Measurements from ENCODE around the gene TLL1.

The TLL1 gene

DNA sequence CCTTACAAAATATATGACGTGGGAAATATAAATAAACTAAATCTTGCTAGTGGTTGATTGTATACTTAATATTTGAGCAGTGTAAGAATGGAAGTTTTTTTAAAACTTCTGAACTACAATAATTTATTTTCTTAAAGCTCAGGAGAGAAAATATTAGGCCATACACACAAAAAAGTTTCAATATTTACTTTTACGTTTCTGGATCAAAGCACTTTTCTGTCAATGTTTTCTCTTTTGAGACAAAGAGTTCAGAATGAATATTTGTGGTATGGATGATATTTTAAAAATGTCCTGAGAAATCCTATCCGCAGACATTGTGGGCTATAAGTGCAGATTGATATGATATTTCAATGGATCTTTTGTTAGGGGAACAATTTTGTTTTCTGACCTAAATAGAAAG, 109.9 kb downstream of the TLL1 start:
- DNase-seq, result no peak

DNA sequence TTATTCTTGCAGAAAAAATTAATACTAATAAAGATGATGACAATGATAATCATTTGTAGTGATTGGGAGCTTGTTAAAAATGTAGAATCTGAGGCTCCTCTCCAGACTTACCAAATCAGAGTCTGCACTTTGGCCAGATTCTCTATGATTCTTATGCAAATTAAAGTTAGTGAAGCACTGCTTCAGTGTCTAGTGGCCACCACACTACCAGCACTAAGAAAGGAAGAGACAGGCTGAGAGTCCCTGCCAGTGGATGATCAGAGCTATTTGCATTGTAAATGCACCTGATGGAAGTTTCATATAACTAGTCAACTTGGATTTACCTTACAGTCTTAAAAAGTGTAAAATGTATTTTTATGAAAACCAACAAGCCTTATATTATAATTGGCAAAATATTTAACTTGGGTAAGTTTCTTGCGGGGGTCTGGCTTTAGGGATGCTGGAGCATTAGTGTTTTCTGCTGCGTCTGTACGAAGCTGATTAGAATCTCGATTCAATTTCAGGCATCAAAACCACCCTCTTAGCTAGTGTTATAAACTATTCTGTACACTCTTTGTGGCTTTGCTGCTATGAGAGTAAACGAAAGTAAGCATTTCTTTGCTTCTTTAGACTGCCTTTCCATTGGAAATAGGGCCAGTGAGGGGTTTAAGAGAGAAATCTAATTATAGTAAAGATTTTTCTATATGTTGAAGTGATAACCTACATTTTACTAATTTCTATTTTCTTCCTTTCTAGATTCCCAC, 114.1 kb downstream of the TLL1 start:
- no peak for DNase-seq

DNA sequence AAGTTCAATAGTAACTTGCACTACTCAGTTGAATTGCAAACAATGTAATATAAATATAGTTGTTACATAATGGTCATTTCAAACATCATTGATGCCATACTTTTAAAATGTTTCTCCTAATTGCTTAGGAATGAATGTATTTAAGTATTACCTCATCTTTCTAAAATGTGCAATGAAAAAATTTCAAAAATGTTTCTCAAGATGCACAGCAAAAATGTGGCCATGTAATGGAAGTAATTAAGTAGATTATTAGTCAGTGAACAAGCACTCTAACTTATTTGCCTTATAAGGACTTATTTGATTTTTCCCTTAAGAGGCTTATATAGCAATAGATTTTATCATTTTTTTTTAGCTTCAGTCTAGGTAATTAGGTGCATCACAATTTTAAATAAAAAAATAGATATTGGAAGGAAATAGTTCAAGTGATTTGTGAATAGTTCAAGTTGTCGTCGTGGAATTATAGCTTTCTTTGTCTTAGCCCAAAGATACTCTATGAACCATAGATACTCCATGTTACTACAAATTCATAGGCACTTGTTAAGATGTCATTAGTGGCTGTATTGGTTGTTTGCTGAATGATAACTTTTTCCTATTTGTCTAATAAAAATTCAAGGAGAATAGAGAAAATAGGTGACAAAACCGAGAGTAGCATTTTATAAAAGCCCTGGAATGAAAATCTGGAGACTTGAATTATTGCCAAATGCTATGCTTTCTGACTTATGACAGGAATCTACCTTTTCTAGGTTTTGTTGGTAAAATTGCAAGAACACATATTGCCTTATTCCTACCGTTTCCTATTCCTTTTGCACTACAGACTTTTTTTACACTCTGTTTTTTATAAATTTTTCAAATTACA, 118.5 kb downstream of the TLL1 start:
- no peak for DNase-seq

DNA sequence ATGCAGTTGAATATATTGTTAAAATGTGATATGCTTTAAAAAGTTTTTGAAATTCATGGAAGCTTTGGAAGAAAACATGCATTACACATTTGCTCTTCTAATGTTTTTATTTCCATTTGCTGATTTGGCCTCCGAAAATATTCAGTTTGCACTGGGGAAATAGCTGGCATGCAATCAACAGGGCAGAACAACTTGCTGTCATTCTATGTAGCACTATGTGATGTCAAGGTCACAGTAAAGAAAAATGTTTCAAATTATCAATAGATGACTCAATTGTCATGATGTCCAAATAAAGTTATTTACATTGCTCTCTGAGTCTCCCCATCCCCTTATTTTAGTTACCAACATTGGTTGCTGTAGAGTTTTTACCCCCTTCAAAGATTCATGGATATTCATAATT, 119.2 kb downstream of the TLL1 start:
- no peak for DNase-seq

DNA sequence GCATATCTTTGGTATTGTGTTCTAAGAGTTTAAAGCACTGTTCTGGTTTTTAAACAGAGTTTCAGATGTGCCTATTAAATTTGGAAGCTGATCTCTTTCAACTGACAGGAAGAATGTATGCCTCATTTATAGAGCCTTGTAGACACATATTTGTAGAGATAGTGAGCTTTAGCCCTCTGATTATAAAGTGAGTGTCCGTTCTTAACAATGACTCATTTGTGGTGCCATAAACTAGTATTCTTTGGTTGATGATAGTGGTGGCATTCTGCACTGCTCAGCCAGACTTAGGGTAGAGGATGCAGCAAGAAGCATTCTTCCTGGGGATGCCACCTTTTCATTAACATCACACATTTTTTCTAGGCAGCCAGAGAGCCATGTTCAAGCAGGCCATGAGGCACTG, 121.7 kb downstream of the TLL1 start:
- no peak for DNase-seq

DNA sequence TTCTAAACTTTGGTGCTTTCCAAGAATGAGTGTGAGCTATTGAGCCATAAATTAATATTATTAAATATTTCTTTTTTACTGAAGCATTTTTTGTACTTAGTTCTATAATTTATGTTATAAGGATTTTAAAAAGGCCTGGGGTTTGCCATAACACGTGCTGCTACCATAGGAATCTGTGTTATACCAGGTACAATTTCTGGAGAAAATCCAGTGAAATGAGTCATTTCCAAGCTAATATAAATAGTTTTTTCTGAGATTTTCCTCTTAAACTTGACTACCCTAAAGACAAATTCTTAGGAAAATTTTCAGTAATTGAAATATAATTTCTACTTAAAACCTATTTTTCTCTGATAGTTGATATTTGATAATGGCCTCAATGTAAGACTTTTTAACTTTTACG, 130.8 kb downstream of the TLL1 start:
- DNase-seq, result no peak

DNA sequence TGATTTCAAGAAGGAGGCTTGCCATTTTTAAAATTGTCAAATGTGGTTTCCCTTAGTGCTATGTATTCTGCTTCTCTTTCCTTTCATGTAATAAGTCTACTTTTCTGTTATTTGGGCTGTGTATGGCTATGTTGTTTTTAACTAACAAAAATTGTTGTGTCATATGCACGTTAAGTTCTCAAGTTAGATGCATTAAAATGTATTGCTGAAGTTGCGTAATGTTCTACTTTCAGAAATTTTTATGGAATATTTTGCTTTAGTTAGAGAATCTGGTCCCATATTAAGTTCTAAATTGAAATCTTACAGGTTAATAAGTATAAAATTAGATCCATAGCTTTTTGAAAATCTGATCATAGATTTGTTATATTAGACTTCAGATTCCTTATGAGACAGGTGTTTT, 133.2 kb downstream of the TLL1 start:
- DNase-seq, result no peak

DNA sequence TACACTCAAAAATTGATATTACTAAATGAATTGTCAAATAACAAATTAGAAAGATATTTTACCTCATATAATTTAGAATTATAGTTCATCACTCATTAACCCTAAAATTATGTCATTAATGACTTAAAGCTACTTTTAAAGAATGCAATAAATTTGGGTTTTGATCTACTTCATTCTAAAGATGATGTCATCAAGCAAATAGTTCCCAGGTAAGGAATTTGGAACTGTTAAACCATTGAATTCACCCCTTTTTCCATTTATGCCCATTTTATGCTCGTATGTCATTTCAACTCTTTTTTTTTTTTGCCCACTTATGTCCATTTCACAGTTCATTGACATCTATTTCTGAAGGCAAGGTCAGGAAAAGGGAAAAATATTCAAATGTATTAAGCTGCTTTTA, 135.5 kb downstream of the TLL1 start:
- no peak for DNase-seq

DNA sequence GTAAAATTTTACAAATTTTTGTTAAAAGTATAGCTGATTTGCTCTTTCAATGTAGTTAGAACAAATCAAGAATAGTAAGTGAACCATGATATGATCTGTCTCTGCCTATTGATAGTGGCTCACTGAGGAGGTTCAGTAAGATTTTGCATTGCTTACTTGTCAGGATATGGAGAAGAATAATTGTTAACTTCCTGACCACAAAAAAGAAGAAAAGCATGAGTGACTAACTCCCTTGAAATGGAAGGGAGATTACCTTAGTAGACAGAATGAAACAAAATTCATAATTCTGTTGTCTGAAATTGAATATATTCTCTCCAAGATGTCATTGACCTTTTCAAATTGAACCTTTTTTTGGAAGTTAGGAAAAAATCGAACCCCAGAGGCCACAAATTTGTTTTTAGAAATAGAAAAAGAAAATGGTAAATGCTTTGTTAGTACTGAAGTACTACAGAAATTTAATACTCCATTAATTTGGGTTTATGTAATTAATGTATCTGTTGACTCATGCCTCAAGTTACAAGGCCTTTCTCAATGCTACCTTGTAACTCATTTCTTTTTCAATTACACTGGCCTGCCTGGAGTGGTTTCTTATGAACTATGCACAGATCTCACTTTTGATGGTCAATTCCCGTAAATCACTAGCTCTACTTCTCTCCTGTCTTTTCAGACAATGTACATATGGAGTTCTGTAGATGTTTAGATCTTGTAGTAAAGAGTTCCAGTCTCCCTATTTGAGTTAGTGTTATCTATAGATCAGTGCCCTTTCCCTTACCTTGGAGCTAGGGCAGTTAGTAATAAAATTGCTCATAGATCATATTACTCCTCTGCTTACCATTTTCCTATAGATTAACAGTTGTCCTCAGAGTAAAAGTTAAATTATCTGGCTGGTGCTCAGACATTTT, 139.3 kb downstream of the TLL1 start:
- no peak for DNase-seq

DNA sequence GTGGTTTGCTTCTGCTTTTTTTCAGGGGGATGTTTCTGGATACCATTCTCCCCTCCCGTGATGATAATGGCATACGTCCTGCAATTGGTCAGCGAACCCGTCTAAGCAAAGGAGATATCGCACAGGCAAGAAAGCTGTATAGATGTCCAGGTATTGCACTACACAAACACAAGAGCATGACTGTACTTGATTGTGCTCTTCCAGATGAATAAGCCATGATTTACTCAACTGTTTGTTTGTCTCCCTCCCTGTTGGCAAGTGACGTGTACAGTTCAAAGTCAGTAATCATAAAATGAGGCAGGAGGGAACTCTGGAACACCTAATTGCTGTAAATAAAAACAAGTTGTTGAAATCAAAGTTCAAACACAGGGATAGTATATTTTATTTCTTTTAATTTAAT, 141.4 kb downstream of the TLL1 start:
- no peak for DNase-seq

DNA sequence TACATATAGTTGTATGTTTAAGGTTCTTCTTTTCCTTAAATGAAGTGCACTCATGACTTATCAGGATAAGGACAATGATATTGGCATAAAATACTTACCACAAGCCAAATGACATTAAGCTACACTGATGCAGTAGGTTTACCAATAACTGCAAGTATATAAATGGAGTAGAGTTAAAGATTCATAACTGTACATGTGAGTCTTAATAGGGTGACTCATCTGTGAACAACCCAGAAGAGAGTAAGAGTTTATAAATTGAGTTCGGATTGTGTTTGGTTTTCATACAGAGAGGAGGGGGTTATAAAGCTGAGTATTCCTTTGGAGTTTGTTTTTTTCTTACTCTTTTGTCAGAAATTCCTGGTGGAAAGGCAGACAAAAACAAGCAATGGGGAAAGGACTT, 144.8 kb downstream of the TLL1 start:
- DNase-seq, result no peak

DNA sequence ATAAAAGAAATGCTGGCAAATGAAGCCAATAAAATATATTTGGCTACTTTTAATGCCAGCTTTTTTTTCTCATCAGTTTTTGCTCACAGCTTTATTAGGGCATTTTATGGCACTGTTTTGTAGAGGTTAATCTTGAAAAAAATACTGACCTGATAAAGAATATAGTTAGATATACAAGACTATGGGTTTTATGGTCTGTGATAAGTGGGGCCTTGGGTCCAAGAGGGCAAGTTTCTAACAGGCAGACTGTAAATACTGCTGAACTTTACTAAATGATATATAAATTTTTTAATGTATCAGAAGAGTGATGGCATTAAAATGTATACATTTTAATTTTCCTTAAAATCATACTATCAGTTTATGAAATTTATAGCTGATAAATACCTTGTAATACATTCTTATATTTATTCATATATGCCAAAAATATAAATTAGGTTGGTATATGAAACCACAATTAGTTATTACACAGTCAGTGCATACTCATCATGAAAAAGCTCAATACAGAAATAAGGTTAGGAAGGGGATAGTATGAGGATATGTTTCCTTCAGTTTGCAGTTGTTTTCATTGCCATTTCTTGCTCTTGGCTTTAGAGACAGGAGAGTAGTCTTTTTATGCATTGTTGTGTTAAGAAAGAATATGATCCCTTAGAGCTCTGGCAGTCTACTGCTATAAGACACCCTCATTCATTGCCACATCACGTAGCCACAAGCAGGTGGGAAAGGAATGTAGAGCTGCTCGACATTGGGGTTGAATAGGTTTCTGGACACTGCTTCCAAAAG, 146.6 kb downstream of the TLL1 start:
- DNase-seq, result no peak

DNA sequence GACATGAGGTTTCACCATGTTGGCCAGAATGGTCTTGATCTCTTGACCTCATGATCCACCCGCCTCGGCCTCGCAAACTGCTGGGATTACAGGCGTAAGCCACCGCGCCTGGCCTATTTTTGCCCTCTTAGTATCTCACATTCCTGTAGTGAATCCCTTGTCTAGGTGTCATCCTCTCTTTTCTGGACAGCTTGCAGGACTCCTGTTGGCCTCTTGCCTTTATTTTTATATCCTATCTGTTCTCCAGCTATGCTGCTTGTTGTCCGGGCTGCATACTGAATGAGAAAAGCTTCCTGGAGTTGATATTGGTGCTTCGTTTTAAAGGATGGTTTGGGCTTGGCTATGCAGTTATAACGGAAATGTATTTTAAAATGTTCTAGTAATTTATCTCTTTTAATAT, 148.6 kb downstream of the TLL1 start:
- DNase-seq, result no peak

DNA sequence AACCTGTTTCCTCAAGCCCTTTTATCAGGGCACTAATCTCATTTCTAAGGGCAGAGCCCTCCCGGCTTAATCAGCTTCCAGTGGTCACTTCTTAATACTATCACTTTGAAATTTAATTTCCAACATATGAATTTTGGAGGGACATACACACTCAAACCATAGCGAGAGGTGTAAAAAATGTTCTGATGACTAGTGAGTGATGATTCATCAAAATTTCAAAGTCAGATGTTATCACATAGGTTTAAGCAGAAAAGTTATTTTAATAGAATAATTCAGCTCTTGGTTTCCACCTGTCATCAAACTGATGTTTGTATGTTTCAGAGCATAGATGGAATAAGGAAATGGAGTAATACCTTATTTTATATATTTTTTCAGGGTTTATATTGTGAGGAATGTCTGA, 161.9 kb downstream of the TLL1 start:
- DNase-seq, result no peak

DNA sequence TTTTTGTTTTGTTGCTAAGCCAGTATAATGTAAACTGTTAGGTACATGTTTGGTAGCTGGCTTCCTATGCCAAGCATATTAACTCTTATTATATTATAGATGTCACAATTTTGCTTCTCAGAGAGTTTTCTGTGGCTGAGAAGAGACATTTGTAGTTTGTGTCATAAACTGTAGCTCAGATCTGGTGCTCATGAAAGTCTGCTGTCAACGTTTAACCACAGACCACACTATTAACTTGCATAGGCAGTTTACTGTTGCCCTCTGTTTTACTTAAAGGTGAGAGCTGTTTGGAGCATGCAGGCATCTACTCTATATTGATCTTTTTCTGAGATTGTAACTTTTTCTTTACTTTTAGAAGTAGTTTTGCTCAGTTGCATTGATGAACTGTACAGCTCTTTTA, 166.8 kb downstream of the TLL1 start:
- no peak for DNase-seq

DNA sequence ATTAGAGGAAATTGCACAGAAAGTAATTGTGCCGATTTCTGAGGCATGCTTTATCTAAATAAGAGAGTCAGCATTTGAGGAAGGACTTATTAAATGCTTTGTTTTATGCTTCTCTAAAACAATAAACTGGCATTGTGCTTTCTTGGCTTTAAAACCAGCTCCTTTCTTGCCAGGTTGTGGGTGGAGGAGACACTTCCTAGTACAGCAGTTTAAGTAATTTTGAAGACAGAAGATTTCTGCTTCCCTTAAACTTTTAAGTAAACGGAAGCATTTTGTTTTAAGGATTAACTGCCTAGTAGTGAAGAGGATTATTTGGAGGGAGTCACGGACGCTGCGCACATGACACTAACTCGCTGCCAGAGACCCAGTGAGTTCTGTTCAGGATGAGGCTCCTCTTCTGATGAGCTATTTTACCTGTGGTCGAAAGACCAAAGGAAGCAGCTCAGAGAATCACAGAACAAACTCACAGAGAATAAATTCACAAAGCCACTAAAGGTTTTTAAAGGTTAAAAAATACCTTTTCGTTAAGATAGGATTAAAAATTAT, 169.5 kb downstream of the TLL1 start:
- DNase-seq, result no peak

DNA sequence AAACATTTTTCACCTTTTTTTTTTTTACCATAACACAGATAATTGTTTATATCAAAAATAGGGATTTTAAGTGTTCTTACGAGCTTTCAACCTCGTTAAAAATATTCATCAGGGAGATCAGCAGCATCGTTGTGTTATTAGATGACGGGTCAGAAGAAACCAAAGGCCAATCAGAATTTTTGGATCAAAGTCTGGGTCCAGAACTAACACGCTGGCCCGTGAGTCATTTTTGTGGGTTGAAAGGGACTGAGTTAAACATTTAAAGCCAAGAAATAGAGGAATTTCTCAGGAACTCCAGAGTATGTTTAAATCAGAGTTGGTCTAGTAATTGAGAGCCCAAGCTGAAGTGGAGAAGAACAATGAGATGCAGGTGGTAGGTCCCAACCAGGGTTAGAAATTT, 170.8 kb downstream of the TLL1 start:
- DNase-seq, result no peak

DNA sequence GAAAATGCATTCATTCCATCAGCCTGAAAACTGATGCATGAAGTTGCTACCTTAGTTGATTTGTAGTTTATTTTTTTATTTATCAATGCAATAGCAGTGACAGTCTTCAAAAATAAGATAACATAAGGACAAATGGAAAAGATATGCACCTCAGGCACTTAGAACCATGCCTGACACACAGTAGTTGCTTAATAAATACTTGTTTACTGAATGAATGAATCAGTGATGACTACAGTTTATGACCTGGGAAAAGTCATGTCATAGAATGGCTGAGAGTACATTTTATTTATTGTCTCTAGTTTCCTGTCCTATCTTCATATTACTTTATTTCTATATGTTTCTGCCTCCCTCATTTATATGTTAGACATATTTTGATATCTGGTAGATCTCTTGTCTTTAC, 171.8 kb downstream of the TLL1 start:
- DNase-seq, result no peak

DNA sequence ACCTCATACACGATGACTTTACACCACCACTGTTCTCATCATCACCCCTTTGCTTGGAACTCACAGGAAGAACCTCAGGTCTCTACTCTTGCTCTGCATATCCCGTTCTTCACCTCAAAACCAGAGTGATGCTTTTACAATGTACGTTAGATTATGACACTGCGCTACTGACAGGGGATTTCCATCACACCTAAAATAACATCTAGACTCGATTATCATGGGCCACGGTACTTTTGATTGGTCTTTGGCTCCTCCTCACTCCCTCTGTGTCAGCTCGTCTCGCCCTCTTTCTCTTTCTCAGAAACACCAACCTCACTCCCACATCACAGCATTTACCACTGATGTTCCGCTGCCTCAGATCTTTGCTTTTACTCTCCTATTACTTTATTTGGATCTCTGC, 172.4 kb downstream of the TLL1 start:
- no peak for DNase-seq

DNA sequence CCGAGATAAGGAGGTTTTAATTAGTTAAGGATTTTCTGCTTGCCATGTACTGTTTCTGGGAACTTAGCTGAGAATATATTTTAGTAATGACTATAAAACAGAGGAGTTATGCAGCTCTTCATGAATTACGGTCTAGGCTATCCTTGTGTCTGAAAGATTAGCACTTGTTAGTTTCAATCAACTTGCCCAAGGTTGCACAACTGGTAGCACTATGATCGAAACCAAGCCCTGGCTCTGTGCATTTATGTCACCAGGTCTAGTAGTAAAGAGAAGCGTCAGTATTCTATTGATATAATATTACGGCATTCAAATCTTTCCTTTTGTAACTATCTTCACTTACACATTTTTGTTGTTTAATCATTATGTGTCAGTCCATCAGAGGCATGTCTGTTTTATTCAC, 176.0 kb downstream of the TLL1 start:
- DNase-seq, result no peak

DNA sequence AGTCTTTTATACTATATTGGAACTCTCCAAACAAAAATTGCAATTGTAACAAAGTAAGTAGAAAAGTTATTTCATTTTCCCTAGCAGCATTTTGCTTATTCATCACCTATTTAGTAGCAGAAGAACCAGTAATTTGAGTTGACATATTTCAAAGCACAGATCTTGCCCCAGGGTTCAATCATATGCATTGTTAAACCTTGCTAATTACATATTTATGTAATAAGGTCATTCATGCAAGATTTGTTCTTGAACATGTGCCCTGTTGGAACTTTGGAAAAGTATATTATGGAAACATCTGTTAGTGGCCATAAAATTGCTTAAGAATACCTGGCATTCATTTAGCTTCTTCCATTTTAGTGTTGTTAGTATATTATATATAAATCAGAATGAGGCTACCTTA, 191.7 kb downstream of the TLL1 start:
- DNase-seq, result no peak

DNA sequence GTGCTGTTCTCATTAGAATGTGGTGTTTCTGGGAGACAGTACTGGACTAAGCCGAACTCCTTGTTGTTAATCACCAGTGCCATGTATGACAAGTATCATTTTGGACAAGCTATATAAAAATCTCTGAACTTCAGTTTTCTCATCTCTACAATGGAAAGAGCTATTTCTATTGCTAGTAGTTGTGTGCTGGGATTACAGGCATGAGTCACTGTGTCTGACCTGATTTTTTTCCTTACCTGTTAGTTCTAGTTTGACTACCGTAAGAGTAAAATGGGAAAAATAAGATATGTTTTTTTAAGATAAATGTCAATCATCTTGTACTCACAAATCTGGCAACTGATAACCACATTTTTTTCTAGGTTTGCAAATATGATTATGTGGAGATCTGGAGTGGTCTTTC, 192.3 kb downstream of the TLL1 start:
- no peak for DNase-seq

Data from SHP77 treated with DMSO at 0.1 percent for 48 hours (cell line).